HG03139 (cell line): ENCODE data around the gene AURKB.
"Not testable (repeated sequence)": the region's sequence is repeated elsewhere in the genome, so short reads cannot be mapped to it uniquely, and the experiment has no call there.

Experiments
- ATAC-seq: cut with Tn5 transposase; IDR thresholded peaks from one replicate; pipeline ENCODE4 v1.9.1; 2021; ENCODE audit not compliant: unreplicated experiment

The AURKB gene

GRCh38 chr17:8189041-8189710, 21.2 kb downstream of the AURKB start:
- no peak for ATAC-seq

- no peak for ATAC-seq
These were observed 22.0 kb downstream of the AURKB start for GRCh38 chr17:8188263-8188839.

- no peak for ATAC-seq
These were observed 22.7 kb downstream of the AURKB start for GRCh38 chr17:8187517-8188262.

- ATAC-seq: no peak
These were observed 23.4 kb downstream of the AURKB start for GRCh38 chr17:8186787-8187516.

GRCh38 chr17:8186446-8186786, 24.0 kb downstream of the AURKB start:
- ATAC-seq: no peak

- ATAC-seq: no peak
These were observed 24.6 kb downstream of the AURKB start for GRCh38 chr17:8185582-8186445.

GRCh38 chr17:8176998-8177731, 33.2 kb downstream of the AURKB start:
- no peak for ATAC-seq

GRCh38 chr17:8176197-8176940, 34.0 kb downstream of the AURKB start, which contains the start of gene TMEM107:
Gene TMEM107 (minus strand): TSS chr17:8176380. CDS start chr17:8176286, 94 bp downstream.
- peak; percentile 43 for ATAC-seq

GRCh38 chr17:8175795-8176196, 34.6 kb downstream of the AURKB start:
- no peak for ATAC-seq

GRCh38 chr17:8173871-8174322, 36.5 kb downstream of the AURKB start:
- ATAC-seq: no peak

GRCh38 chr17:8173056-8173870, 37.1 kb downstream of the AURKB start:
- ATAC-seq: peak; percentile 67

- ATAC-seq: not testable (repeated sequence)
These were observed 40.2 kb downstream of the AURKB start for GRCh38 chr17:8170186-8170585.

GRCh38 chr17:8167526-8167925, 42.8 kb downstream of the AURKB start:
- no peak for ATAC-seq

- no peak for ATAC-seq
These were observed 43.6 kb downstream of the AURKB start for GRCh38 chr17:8166731-8167130.

GRCh38 chr17:8164815-8165131, 45.6 kb downstream of the AURKB start:
- no peak for ATAC-seq

- no peak for ATAC-seq
These were observed 46.2 kb downstream of the AURKB start for GRCh38 chr17:8163978-8164814.
